Amniotic epithelial cell (primary cell): ENCODE data around the gene MYO16.
"Not testable (repeated sequence)": the region's sequence is repeated elsewhere in the genome, so short reads cannot be mapped to it uniquely, and the experiment has no call there.

Experiments used
- DNase-seq: peaks from one replicate; pipeline ENCODE4 v3.0.0-alpha.2; 2010; ENCODE audit warnings: low read depth

Gene MYO16

GRCh38 chr13:109199280-109199679, 569.9 kb downstream of the MYO16 start:
- DNase-seq, result peak; percentile 7

- no peak for DNase-seq
Measured at GRCh38 chr13:109200556-109200955, 571.1 kb downstream of the MYO16 start.

- no peak for DNase-seq
Measured at GRCh38 chr13:109203587-109203986, 574.2 kb downstream of the MYO16 start.

- no peak for DNase-seq
Measured at GRCh38 chr13:109204252-109204651, 574.8 kb downstream of the MYO16 start.

GRCh38 chr13:109204657-109205056, 575.2 kb downstream of the MYO16 start:
- no peak for DNase-seq

- no peak for DNase-seq
Measured at GRCh38 chr13:109205315-109205714, 575.9 kb downstream of the MYO16 start.

GRCh38 chr13:109206616-109207015, 577.2 kb downstream of the MYO16 start:
- no peak for DNase-seq

- no peak for DNase-seq
Measured at GRCh38 chr13:109207622-109208021, 578.2 kb downstream of the MYO16 start.

- peak; percentile 20 for DNase-seq
Measured at GRCh38 chr13:109208522-109208921, 579.1 kb downstream of the MYO16 start.

GRCh38 chr13:109209526-109209925, 580.1 kb downstream of the MYO16 start:
- no peak for DNase-seq

GRCh38 chr13:109211616-109212015, 582.2 kb downstream of the MYO16 start:
- no peak for DNase-seq

- no peak for DNase-seq
Measured at GRCh38 chr13:109212650-109213049, 583.2 kb downstream of the MYO16 start.

GRCh38 chr13:109213714-109214113, 584.3 kb downstream of the MYO16 start:
- no peak for DNase-seq

GRCh38 chr13:109214393-109214792, 585.0 kb downstream of the MYO16 start:
- peak; percentile 51 for DNase-seq

- no peak for DNase-seq
Measured at GRCh38 chr13:109215377-109215776, 586.0 kb downstream of the MYO16 start.

GRCh38 chr13:109217510-109217909, 588.1 kb downstream of the MYO16 start:
- DNase-seq, result not testable (repeated sequence)

GRCh38 chr13:109220631-109221030, 591.2 kb downstream of the MYO16 start:
- no peak for DNase-seq

- no peak for DNase-seq
Measured at GRCh38 chr13:109224033-109224432, 594.6 kb downstream of the MYO16 start.

GRCh38 chr13:109226631-109227030, 597.2 kb downstream of the MYO16 start:
- no peak for DNase-seq

- DNase-seq, result no peak
Measured at GRCh38 chr13:109227344-109227940, 598.0 kb downstream of the MYO16 start.

- no peak for DNase-seq
Measured at GRCh38 chr13:109228211-109228610, 598.8 kb downstream of the MYO16 start.

- DNase-seq, result no peak
Measured at GRCh38 chr13:109231888-109232287, 602.5 kb downstream of the MYO16 start.

- no peak for DNase-seq
Measured at GRCh38 chr13:109233293-109233692, 603.9 kb downstream of the MYO16 start.

GRCh38 chr13:109235901-109236300, 606.5 kb downstream of the MYO16 start:
- DNase-seq, result no peak

- no peak for DNase-seq
Measured at GRCh38 chr13:109241160-109241559, 611.7 kb downstream of the MYO16 start.
